SJCRH30 (cell line): ENCODE measurements around the gene PSMC3IP. TPM values are rescaled to one million over a fixed set of nuclear protein-coding genes. Genes with fewer than 3 reads are reported as not detected.

Source experiments
- DNase-seq, 2 experiments: peaks; one replicate each; pipeline ENCODE4 v3.0.0-alpha.2; 2015 to 2020
- H3K27ac ChIP-seq: fragments of 250-450 bp; sonication (Bioruptor Pico); 2 replicates; pipeline ENCODE4 v1.5.1; 2020; ENCODE audit warnings: mild to moderate bottlenecking, moderate library complexity
- H3K27me3 ChIP-seq: fragments of 250-450 bp; sonication (Bioruptor Pico); 2 replicates; pipeline ENCODE4 v1.5.1; 2020; ENCODE audit warnings: mild to moderate bottlenecking, moderate library complexity
- H3K36me3 ChIP-seq: fragments of 250-450 bp; sonication (Bioruptor Pico); 2 replicates; pipeline ENCODE4 v1.5.1; 2020; ENCODE audit warnings: mild to moderate bottlenecking, moderate library complexity
- H3K4me1 ChIP-seq: fragments of 250-450 bp; sonication (Bioruptor Pico); 2 replicates; pipeline ENCODE4 v1.5.1; 2020; ENCODE audit warnings: mild to moderate bottlenecking, moderate library complexity
- H3K4me3 ChIP-seq: fragments of 250-450 bp; sonication (Bioruptor Pico); 2 replicates; pipeline ENCODE4 v1.5.1; 2020; ENCODE audit warnings: mild to moderate bottlenecking, moderate library complexity
- H3K9me3 ChIP-seq: fragments of 250-450 bp; sonication (Bioruptor Pico); replicated peaks from 2 replicates; pipeline ENCODE4 v1.5.1; 2020; ENCODE audit warnings: mild to moderate bottlenecking, moderate library complexity
- total RNA-seq: library from RNA; depleted of rRNA; stranded (reverse); fragments of >200 nt; shearing (Covaris generic); gene quantifications from 2 replicates; pipeline ENCODE4 v1.2.3, GENCODE V29; 2014

The PSMC3IP gene
- total RNA-seq, 1 experiment from 2014 or later = 29.7 TPM

DNA sequence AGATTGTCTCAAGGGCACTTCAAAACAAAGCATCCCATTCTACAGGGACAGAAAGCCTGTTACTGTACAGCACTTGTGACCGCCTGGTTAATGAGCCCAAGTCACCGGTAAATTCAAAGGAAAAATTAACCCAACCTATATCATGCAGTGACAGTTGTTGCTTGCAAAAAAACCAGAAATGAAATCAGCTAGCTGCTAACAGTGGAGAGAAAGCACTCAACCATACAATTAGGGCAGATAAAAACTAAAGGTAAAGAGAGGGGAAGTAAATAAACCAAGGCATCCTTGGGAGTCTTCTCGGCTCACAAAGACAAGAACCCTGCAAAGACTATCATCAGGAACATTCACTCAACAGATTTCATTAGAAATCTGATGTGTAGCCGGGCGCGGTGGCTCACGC lies 25.8 kb upstream of the PSMC3IP start:
- no peaks in the 10 kb centered on the region for H3K36me3 ChIP-seq
- H3K4me1 ChIP-seq = no peaks in the 10 kb centered on the region
- no peaks in the 10 kb centered on the region for H3K27me3 ChIP-seq
- no peaks in the 10 kb centered on the region for H3K9me3 ChIP-seq
- no peak overlapping the region for H3K27ac ChIP-seq
- DNase-seq = no peak
- H3K4me3 ChIP-seq = no peak overlapping the region

DNA sequence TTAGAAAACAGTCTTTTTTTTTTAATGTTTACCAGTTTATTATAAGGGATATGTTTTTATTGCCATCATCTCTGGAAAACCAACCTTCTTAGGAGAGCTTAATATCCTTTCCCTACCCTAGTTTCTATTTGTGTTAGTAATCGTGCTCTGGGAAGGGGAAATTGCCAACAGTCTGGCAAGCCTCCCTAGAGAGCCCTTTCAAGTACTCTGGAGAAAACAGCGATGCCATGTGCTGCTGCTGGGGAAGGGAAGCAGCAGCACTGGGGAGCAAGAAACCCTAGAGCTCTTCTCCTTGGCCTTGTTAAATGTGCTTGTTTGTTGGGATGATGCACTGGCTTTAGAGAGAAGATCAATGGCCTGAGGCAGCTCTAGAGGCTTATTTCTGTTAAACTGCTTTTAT lies 21.4 kb upstream of the PSMC3IP start:
- Histone ChIP-seq H3K4me3 (no peak overlapping the region), H3K36me3 (no peaks in the 10 kb centered on the region), H3K27me3 (no peaks in the 10 kb centered on the region), H3K9me3 (no peaks in the 10 kb centered on the region), H3K27ac (no peak overlapping the region), H3K4me1 (no peaks in the 10 kb centered on the region)
- no peak for DNase-seq

DNA sequence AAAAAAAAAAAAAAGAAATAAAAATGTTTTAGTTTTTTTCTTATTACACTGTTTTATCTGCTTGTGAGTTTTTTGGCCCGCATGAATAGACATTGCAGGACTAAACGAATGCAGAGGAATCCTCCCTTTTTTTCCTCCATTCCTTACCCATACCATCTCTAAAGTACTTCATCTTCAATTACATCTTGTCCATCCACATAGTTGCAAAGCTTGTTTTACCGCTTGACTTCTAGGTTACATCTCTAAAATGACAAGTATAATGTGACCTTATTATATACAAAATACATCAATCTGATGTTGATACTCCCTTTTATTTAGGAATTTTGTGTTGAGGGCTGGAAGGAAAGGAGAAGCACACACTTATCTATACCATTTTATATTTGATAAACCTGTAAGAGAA lies 18.9 kb upstream of the PSMC3IP start:
- Histone ChIP-seq H3K27ac (no peak overlapping the region), H3K36me3 (peaks cover 6% of the 10 kb centered on the region; the same call in 1 of the 2 replicates), H3K4me3 (no peak overlapping the region), H3K4me1 (no peaks in the 10 kb centered on the region), H3K27me3 (no peaks in the 10 kb centered on the region), H3K9me3 (no peaks in the 10 kb centered on the region)
- no peak for DNase-seq

DNA sequence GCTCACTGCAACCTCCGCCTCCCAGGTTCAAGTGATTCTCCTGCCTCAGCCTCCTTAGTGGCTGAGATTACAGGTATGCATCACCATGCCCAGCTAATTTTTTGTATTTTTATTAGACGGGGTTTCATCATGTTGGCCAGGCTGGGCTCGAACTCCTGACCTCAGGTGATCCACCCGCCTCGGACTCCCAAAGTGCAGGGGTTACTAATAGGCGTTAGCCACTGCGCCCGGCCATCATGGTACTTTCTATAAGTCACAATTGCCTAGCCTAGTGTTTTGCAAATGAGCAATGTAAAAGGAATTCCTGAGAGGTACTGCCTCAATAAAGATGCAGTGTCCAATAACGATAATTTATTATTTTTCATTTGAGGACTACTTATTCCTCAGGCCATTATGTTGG lies 13.9 kb upstream of the PSMC3IP start:
- no peak overlapping the region for H3K27ac ChIP-seq
- H3K27me3 ChIP-seq = no peaks in the 10 kb centered on the region
- no peak overlapping the region for H3K4me3 ChIP-seq
- H3K9me3 ChIP-seq = no peaks in the 10 kb centered on the region
- no peak for DNase-seq
- peaks cover 13% of the 10 kb centered on the region for H3K36me3 ChIP-seq
- no peaks in the 10 kb centered on the region for H3K4me1 ChIP-seq

DNA sequence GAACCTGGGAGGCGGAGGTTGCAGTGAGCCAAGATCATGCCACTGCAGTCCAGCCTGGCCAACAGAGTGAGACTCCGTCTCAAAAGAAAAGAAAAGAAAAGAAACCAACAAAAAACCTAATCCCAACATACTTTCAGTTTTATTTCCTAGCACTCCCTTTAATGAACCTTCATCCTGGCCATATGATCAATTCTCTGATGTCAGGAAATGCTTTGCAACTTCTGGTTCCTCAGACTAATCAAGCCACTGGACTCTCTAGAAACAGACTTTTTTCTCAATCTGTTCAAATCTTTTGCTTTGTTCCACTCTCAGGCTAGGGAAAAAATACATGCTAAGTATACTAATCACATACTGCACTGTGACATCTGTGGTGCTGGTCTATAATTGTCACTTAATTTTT lies 13.4 kb upstream of the PSMC3IP start:
- peaks cover 16% of the 10 kb centered on the region for H3K36me3 ChIP-seq
- no peaks in the 10 kb centered on the region for H3K4me1 ChIP-seq
- H3K9me3 ChIP-seq = no peaks in the 10 kb centered on the region
- H3K4me3 ChIP-seq = no peak overlapping the region
- no peak overlapping the region for H3K27ac ChIP-seq
- no peak for DNase-seq
- H3K27me3 ChIP-seq = no peaks in the 10 kb centered on the region

DNA sequence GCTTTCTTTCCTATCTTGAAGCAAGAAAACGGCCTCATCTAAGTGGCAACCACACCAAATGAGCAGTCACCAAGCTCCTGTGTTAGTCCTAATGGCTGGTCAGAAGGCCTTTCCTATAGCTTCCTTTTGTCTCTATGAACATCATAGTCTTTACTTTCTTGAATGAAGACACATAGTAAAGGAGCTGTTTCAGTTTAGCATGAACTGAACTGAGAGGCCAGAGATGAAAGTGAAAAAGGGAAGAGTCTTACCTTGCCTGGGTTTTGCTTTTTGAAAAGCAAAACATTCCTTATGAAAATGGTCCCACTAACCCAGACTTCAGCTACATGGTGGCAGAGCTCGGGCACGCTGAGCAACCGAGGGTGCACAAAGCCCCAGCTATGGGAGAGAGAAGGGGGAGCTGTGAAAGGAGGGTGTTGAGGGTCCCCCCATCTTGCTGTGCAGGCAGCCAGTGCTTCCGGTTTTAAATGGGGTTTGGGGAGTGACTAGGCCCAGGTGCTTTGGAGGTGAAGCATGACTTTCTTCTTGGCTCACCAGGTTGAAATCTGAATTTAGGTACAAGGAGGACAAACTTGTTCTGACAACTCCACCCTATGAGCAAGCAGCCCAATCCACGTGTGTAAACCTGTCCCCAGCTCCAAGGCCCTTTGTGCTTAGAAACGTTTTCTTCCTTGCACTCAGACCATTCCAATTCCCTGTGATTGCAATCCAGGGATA lies 9.1 kb upstream of the PSMC3IP start:
- Histone ChIP-seq H3K9me3 (no peaks in the 10 kb centered on the region), H3K4me3 (no peak overlapping the region), H3K36me3 (peaks cover 20% of the 10 kb centered on the region), H3K27ac (no peak overlapping the region), H3K4me1 (no peaks in the 10 kb centered on the region), H3K27me3 (no peaks in the 10 kb centered on the region)
- no peak for DNase-seq

DNA sequence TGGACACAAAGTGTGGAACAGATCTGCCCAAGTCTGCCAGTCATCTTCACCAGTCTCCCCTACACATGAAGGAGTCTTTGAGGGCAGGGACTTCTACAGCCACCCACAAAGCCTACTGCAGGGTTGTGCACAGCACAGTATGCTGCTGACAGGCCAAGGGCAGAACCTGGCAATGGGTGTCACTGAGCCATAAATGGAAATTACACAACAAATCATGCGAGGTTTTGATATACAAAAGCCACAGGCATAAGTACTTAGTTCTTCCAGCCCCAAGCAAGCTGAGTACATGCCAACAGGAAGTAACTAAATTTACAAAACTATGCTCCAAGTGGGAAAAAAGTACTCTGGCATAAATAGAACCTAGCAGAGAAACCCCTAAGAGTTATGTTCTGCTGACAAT lies 7.8 kb upstream of the PSMC3IP start:
- Histone ChIP-seq H3K4me3 (no peak overlapping the region), H3K27ac (no peak overlapping the region), H3K27me3 (no peaks in the 10 kb centered on the region), H3K9me3 (no peaks in the 10 kb centered on the region), H3K36me3 (peaks cover 19% of the 10 kb centered on the region), H3K4me1 (no peaks in the 10 kb centered on the region)
- no peak for DNase-seq

DNA sequence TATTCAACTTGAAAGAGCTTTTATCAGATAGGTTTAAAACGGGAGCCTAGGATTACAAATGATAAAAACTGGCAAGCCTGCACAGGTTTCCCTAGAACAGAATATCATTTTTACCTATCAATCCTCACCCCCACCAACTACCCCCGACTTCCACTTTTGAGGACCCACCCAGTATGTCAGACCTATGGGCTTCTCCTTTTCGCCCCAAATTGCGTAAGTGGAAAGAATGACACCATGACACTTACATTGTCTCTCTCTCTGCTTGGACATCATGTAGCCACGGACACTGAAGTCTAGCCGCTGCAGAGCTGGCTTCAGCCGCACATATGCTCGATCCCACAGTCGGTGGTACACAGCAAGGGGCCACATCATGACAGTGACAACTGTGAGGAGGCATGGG lies 7.4 kb upstream of the PSMC3IP start:
- Histone ChIP-seq H3K9me3 (no peaks in the 10 kb centered on the region), H3K36me3 (peaks cover 19% of the 10 kb centered on the region), H3K4me1 (no peaks in the 10 kb centered on the region), H3K27me3 (no peaks in the 10 kb centered on the region), H3K27ac (no peak overlapping the region), H3K4me3 (no peak overlapping the region)
- no peak for DNase-seq

DNA sequence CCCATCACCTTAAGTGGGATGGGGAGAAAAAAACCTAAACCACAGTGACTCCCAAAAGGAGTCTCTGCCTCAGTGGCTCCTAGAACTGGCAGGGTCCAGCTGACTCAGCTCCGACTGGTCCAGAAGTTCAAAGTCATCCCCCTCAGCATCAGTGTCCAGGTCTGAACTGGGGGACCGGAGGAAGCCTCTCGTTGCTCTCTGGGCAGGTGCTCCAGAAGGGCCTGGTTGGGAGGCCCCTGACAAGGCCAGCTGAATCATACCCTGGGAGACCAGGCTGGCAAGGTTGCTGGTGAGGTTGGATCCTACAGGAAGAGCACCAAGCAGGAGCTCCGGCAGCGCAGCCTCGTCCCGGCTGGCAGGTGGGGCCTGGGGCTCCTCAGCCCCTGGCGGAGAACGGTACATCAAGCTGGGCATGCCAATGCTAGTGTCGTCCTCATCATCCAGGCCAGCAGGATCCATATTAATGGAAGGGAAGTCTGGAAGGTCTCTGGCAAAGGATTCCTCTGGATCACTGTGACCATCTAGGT lies 4.3 kb upstream of the PSMC3IP start:
- Histone ChIP-seq H3K4me3 (no peak overlapping the region), H3K4me1 (no peaks in the 10 kb centered on the region), H3K36me3 (peaks cover 13% of the 10 kb centered on the region), H3K27me3 (no peaks in the 10 kb centered on the region), H3K9me3 (no peaks in the 10 kb centered on the region), H3K27ac (no peak overlapping the region)
- DNase-seq = no peak

DNA sequence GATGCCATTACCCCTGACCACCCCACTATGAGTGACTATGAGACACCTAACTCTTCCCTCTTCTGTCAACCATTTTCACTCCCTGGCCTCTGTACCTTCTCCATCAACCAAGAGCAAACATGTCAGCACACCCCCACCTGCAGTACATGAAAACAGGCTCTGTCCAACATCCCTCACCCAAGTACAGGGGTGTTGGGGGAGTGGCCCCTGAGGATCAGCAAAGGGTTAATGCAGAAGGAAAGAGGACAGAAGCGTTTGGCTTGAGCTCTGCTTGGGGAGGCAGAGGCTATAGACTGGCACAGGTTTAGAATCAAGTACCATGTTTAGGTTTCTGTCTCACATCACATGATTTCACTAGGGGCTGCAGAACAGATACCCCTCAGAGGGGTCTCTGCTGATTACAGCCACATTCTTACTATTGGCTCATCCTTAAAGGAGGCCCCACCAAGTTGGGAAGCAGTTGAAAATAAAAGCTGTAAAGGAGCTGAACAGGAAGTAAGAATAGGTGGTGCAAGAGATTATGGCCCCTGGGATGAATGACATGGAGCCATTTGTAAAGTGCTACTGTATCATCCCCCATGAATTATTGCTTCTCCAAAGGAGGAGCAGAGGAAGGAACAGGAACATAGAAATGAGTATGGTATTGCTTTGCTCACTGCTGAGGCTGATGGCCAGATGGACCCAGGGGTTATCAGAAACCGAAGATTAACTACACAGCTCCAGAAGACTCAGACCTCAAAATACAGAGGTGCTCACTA lies 2.4 kb upstream of the PSMC3IP start:
- Histone ChIP-seq H3K27ac (no peak overlapping the region), H3K9me3 (no peaks in the 10 kb centered on the region), H3K4me1 (no peaks in the 10 kb centered on the region; the same call in 1 of the 2 replicates), H3K4me3 (no peak overlapping the region), H3K36me3 (peaks cover 14% of the 10 kb centered on the region), H3K27me3 (no peaks in the 10 kb centered on the region)
- no peak for DNase-seq

DNA sequence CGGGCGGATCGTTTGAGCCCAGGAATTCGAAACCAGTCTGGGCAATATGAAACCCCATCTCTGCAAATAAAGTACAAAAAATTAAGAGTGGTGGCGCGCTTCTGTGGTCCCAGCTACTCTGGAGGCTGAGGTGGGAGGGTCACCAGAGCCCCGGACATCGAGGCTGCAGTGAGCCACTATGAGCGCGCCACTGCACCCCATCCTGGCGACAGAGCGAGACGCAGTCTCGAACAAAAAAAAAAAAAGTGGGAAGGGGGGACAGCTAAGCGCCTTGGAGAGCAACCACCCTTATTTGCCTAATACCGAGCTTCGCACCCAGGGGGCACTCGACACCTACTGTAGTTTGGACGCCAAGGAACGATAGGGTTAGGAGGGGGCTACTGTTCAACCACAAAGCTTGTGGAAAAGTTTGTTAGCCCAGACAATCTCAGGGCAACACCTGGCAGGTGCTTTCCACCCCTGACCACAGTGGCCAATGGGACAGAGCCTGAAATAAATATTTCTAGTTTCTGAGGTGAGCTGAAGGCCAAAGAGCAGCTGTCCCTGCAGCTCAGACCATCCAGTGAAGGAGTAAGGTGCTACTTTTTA lies 847 bp upstream of the PSMC3IP start:
- H3K27me3 ChIP-seq = no peaks in the 10 kb centered on the region
- peak overlapping the region; percentile 66 for H3K4me3 ChIP-seq
- DNase-seq = peak; percentile 84 to 91
- H3K36me3 ChIP-seq = peaks cover 22% of the 10 kb centered on the region
- H3K27ac ChIP-seq = peak overlapping the region; percentile 52
- H3K4me1 ChIP-seq = no peaks in the 10 kb centered on the region; the same call in 1 of the 2 replicates
- H3K9me3 ChIP-seq = no peaks in the 10 kb centered on the region

DNA sequence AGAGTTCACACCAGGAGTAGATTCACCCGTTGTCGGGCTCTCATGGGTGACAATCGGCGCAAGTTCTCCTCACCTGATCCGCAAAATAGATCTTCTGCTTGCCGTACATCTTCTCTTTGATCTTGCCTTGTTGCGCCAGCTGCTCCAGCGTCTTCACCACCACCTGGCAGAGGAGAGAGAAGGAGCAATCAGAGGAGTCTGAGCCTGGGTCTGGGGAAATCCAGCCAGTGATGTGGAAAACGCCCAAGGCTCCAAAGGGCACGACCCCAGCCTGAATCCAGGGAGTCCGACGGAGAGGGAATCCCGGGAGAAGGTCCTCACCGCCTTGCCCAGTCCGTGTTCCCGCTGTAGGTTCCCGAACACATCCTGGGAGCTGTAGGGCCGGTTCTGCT lies 393 bp downstream of the PSMC3IP start:
- no peak for DNase-seq
- peak overlapping the region; percentile 66 for H3K4me3 ChIP-seq
- H3K27me3 ChIP-seq = no peaks in the 10 kb centered on the region
- peak overlapping the region; percentile 52 for H3K27ac ChIP-seq
- peaks cover 30% of the 10 kb centered on the region for H3K36me3 ChIP-seq
- no peaks in the 10 kb centered on the region for H3K9me3 ChIP-seq
- no peaks in the 10 kb centered on the region; the same call in 1 of the 2 replicates for H3K4me1 ChIP-seq

DNA sequence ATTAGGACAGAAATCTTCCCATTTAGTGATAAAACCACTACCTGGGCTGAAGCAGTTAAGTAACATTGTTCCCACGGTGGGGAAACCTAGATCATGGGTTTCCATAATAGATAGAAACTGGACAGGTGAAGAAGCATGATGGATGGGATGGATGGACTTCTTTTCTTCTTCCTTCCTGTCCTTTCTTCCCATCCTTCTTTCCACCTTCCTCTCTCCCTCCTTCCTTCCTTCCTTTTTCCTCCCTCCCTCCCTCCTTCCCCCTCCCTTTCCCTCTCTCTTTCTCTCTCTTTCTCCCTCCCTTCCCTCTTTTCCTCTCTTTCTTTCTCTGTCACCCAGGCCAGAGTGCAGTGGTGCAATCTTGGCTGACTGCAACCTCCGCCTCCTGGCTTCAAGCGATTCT lies 3.1 kb downstream of the PSMC3IP start:
- Histone ChIP-seq H3K36me3 (peaks cover 50% of the 10 kb centered on the region), H3K9me3 (no peaks in the 10 kb centered on the region), H3K4me3 (no peak overlapping the region), H3K27ac (no peak overlapping the region), H3K27me3 (no peaks in the 10 kb centered on the region), H3K4me1 (no peaks in the 10 kb centered on the region; the same call in 1 of the 2 replicates)
- DNase-seq = no peak

DNA sequence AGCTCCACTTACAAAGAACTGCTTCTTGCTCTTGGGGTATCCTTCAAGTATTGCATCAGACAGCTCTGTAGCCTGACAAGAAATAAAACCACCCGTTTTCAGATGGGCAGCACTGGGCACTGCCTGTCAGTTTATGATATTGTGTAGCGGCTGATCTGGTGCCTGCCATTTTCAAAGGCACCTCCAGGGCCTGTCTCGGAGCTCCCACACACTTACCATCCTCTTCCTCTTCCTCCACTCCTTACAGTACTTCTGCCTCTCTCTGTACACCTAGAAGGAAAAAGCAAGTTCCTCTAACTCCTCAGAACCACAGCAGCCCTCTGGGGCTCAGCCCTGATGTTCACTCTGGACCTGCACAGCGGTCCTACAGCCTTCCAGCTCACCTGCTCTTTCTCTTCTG lies 4.4 kb downstream of the PSMC3IP start:
- Histone ChIP-seq H3K27ac (no peak overlapping the region), H3K36me3 (peaks cover 61% of the 10 kb centered on the region), H3K9me3 (no peaks in the 10 kb centered on the region), H3K27me3 (no peaks in the 10 kb centered on the region), H3K4me1 (no peaks in the 10 kb centered on the region; the same call in 1 of the 2 replicates), H3K4me3 (no peak overlapping the region)
- no peak for DNase-seq
